ENCODE results near the gene ABHD2.
"Not testable (repeated sequence)": the region's sequence is repeated elsewhere in the genome, so short reads cannot be mapped to it uniquely, and the experiment has no call there.

ABHD2 gene

GRCh38 chr15:89132611-89133507 is 44.6 kb downstream of the ABHD2 start:
- TF ChIP-seq CTCF (IDR thresholded peaks at IDR 0.05; ENCODE audit: borderline replicate concordance, insufficient read depth, low read depth, low read length) = no peak
- no peak overlapping the region for H3K4me3 ChIP-seq (ENCODE audit: low read depth, low read length)

GRCh38 chr15:89135387-89136077 is 47.3 kb downstream of the ABHD2 start:
- not testable (repeated sequence) for H3K4me3 ChIP-seq (ENCODE audit: low read depth, low read length)

GRCh38 chr15:89136078-89136806 is 48.0 kb downstream of the ABHD2 start:
- TF ChIP-seq CTCF (IDR thresholded peaks at IDR 0.05; ENCODE audit: borderline replicate concordance, insufficient read depth, low read depth, low read length) = no peak
- H3K4me3 ChIP-seq (ENCODE audit: low read depth, low read length) = no peak overlapping the region

- no peak overlapping the region for H3K4me3 ChIP-seq (ENCODE audit: low read depth, low read length)
- no peak for TF ChIP-seq CTCF (IDR thresholded peaks at IDR 0.05; ENCODE audit: borderline replicate concordance, insufficient read depth, low read depth, low read length)
These were observed 48.8 kb downstream of the ABHD2 start for GRCh38 chr15:89136818-89137772.

- no peak for TF ChIP-seq CTCF (IDR thresholded peaks at IDR 0.05; ENCODE audit: borderline replicate concordance, insufficient read depth, low read depth, low read length)
- H3K4me3 ChIP-seq (ENCODE audit: low read depth, low read length) = no peak overlapping the region
These were observed 49.7 kb downstream of the ABHD2 start for GRCh38 chr15:89137926-89138325.

GRCh38 chr15:89138999-89139612 is 50.9 kb downstream of the ABHD2 start:
- no peak overlapping the region for H3K4me3 ChIP-seq (ENCODE audit: low read depth, low read length)
- no peak for TF ChIP-seq CTCF (IDR thresholded peaks at IDR 0.05; ENCODE audit: borderline replicate concordance, insufficient read depth, low read depth, low read length)

All from GM12875 (cell line).